ENCODE data around the gene C17orf67. TPM values are rescaled to one million over a fixed set of nuclear protein-coding genes. Genes with fewer than 3 reads are reported as not detected.

Gene C17orf67
- total and polyA plus RNA-seq, 2 of the 13 experiments (the other 11 are each of a cell fraction or from before 2014, with no cell fraction given), result 0.41 to 0.86 TPM

DNA sequence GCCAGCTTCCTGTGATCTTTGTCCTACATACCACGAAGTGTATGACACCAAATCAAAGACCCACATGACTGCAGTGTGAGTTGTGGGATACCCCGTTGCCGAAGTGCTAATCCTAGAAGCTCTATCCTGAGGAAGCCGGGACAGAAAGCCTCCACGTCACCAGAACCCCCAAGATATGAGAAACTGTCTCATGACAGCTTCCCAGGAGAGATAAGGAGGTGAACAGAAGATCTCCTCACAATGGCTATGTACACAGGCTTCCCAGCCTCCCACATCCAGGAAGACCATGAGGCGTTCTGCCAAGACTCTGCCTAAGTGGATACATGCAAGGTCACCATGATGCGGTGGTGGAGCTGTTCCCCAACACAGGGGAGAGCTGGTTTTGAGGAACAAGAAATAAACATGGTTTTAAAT is 43.1 kb upstream of the C17orf67 start:
- intact Hi-C loops (cut with micrococcal nuclease; ENCODE audit: unreplicated experiment) (no loop called here), in situ Hi-C loops (cut with HindIII; ENCODE audit: extremely low pct_ligation_motif_present, low pct_unique_long_range_greater_than_20kb) (no loop called here)
- H3K79me2 ChIP-seq (ENCODE audit: insufficient read depth, low read length), result no peaks in the 10 kb centered on the region
- 52% methylated on average over 7 of the region's 7 CpGs for WGBS (ENCODE audit: low lambda C conversion rate)
- no peaks in the 10 kb centered on the region for H4K20me1 ChIP-seq (ENCODE audit: insufficient read depth, low read length)
- no peak overlapping the region for H3K4me2 ChIP-seq (ENCODE audit: low read depth, low read length)
- DNase-seq (ENCODE audit: low spot score) (no peak), FAIRE-seq (no peak), ATAC-seq (peak; percentile 24; the same call in 1 of the 3 replicates)
- TF ChIP-seq NFKB2 (CRISPR knock-in tag; IDR thresholded peaks at IDR 0.05; ENCODE audit: borderline replicate concordance) (no peak), HNRNPLL (IDR thresholded peaks at IDR 0.05; ENCODE audit: low read depth, low read length, poor library complexity, severe bottlenecking) (no peak), ZBTB21 (CRISPR knock-in tag; IDR thresholded peaks at IDR 0.05) (no peak), ZNF674 (CRISPR knock-in tag; IDR thresholded peaks at IDR 0.05; ENCODE audit: low read depth) (no peak), SRSF1 (optimal IDR thresholded peaks at IDR 0.05; ENCODE audit: low read depth, low read length) (no peak), SRSF4 (IDR thresholded peaks at IDR 0.05; ENCODE audit: low read depth, low read length, poor library complexity, severe bottlenecking) (no peak), ZNF780A (CRISPR knock-in tag; IDR thresholded peaks at IDR 0.05) (no peak), TP53 (CRISPR knock-in tag; conservative IDR thresholded peaks at IDR 0.05) (no peak), PHB2 (IDR thresholded peaks at IDR 0.05; ENCODE audit: partially characterized antibody) (no peak), SKI (IDR thresholded peaks at IDR 0.05; ENCODE audit: partially characterized antibody) (no peak), ZNF329 (CRISPR knock-in tag; IDR thresholded peaks at IDR 0.05; ENCODE audit: low read depth) (no peak), TCF7L2 (IDR thresholded peaks at IDR 0.05; ENCODE audit: low read depth, low read length) (no peak)
- TF ChIP-seq, protein P1, sequence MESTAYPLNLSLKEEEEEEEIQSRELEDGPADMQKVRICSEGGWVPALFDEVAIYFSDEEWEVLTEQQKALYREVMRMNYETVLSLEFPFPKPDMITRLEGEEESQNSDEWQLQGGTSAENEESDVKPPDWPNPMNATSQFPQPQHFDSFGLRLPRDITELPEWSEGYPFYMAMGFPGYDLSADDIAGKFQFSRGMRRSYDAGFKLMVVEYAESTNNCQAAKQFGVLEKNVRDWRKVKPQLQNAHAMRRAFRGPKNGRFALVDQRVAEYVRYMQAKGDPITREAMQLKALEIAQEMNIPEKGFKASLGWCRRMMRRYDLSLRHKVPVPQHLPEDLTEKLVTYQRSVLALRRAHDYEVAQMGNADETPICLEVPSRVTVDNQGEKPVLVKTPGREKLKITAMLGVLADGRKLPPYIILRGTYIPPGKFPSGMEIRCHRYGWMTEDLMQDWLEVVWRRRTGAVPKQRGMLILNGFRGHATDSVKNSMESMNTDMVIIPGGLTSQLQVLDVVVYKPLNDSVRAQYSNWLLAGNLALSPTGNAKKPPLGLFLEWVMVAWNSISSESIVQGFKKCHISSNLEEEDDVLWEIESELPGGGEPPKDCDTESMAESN (CRISPR knock-in tag; conservative IDR thresholded peaks at IDR 0.05), result no peak
- no peaks in the 10 kb centered on the region for H3K36me3 ChIP-seq (replicated peaks in 1 of 2; ENCODE audit: control insufficient read depth in 1 of 2, insufficient read depth in 2 of 2, low read length in 2 of 2)
- no peaks in the 10 kb centered on the region for H3K9me3 ChIP-seq (ENCODE audit: low read length)
- H2AFZ ChIP-seq (ENCODE audit: low read length), result no peak overlapping the region
- POLR2A ChIA-PET, result no interaction called here
- H3K9ac ChIP-seq (ENCODE audit: insufficient read depth, low read depth, low read length), result no peak overlapping the region
- no peak overlapping the region for H3K27ac ChIP-seq (ENCODE audit: extremely low read length, insufficient read depth, low read length)
- H3K4me1 ChIP-seq (ENCODE audit: insufficient read depth, low read length), result 0 out of 2 replicates have a peak, but pooled peaks cover 4% of the 10 kb centered on the region
- peaks cover 0 to 7% of the 10 kb centered on the region in 2 experiments; a peak in 2 of 5 replicates for H3K27me3 ChIP-seq (ENCODE audit: control insufficient read depth in 1 of 2, insufficient read depth in 2 of 2, low read length in 2 of 2)
- no peak overlapping the region for H3K4me3 ChIP-seq (replicated peaks in 1 of 3; ENCODE audit: insufficient read depth in 1 of 3, low read depth in 2 of 3, low read length in 3 of 3)
- CTCF ChIA-PET (ENCODE audit: low intra/inter-chr PET ratio, low total read pairs), result no interaction called here
- no TSS peak for BruUV-seq (replicated peaks)
